OCI-LY1 (cell line): ENCODE measurements around the gene TTC39C.

Experiments
- H2AFZ ChIP-seq: fragments of 200-600 bp; sonication (generic), shearing (Covaris generic); 2 replicates; pipeline ENCODE4 v1.6.0; 2014; ENCODE audit warnings: antibody characterized with exemption, mild to moderate bottlenecking, low read length
- H3F3A ChIP-seq: fragments of 200-600 bp; sonication (generic), shearing (Covaris generic); 2 replicates; pipeline ENCODE4 v1.6.0; 2014; ENCODE audit warnings: mild to moderate bottlenecking, antibody characterized with exemption, low read length, moderate library complexity; ENCODE audit not compliant: insufficient read depth
- H3K27ac ChIP-seq: fragments of 200-600 bp; sonication (generic); 2 replicates; pipeline ENCODE4 v1.5.1; 2014; ENCODE audit warnings: low read length, mixed run types, mild to moderate bottlenecking, low read depth; ENCODE audit not compliant: poor library complexity, severe bottlenecking
- H3K27me3 ChIP-seq: fragments of 200-600 bp; sonication (generic); 2 replicates; pipeline ENCODE4 v1.6.0; 2014; ENCODE audit warnings: antibody characterized with exemption, mild to moderate bottlenecking, low read length, moderate library complexity; ENCODE audit not compliant: insufficient read depth
- H3K36me3 ChIP-seq: fragments of 200-600 bp; sonication (generic); 2 replicates; pipeline ENCODE4 v1.6.1; 2014; ENCODE audit warnings: mild to moderate bottlenecking, antibody characterized with exemption, low read length, moderate library complexity, mixed read lengths; ENCODE audit not compliant: insufficient read depth
- H3K4me1 ChIP-seq: fragments of 200-600 bp; sonication (generic); 2 replicates; pipeline ENCODE4 v1.5.1; 2014; ENCODE audit warnings: mild to moderate bottlenecking, low read length, moderate library complexity; ENCODE audit not compliant: insufficient read depth, severe bottlenecking
- H3K4me2 ChIP-seq: fragments of 200-600 bp; sonication (generic), shearing (Covaris generic); 2 replicates; pipeline ENCODE4 v1.6.1; 2014; ENCODE audit warnings: low read length
- H3K4me3 ChIP-seq: fragments of 200-600 bp; sonication (generic); 2 replicates; pipeline ENCODE4 v1.5.1; 2014; ENCODE audit warnings: low read length, low read depth, mild to moderate bottlenecking, mixed read lengths; ENCODE audit not compliant: poor library complexity, severe bottlenecking
- H3K79me2 ChIP-seq: fragments of 200-600 bp; shearing (Covaris generic); 2 replicates; pipeline ENCODE4 v1.6.1; 2016; ENCODE audit warnings: mixed run types, low read length, mixed read lengths; ENCODE audit not compliant: insufficient read depth
- H3K9ac ChIP-seq: fragments of 200-600 bp; sonication (generic), shearing (Covaris generic); 2 replicates; pipeline ENCODE4 v1.6.1; 2014; ENCODE audit warnings: mild to moderate bottlenecking, low read length, mixed read lengths
- H3K9me2 ChIP-seq: fragments of 200-600 bp; sonication (generic), shearing (Covaris generic); 2 replicates; pipeline ENCODE4 v1.6.1; 2014; ENCODE audit warnings: low read depth, mild to moderate bottlenecking, low read length, mixed read lengths
- H3K9me3 ChIP-seq: fragments of 200-600 bp; shearing (Covaris generic); 2 replicates; pipeline ENCODE4 v1.6.1; 2014; ENCODE audit warnings: low read length, mixed read lengths
- H4K20me1 ChIP-seq: fragments of 200-600 bp; sonication (generic), shearing (Covaris generic); 2 replicates; pipeline ENCODE4 v1.6.0; 2016; ENCODE audit warnings: mild to moderate bottlenecking, low read length; ENCODE audit not compliant: insufficient read depth
- CTCF ChIP-seq: fragments of 200-600 bp; sonication (generic), shearing (Covaris generic); IDR thresholded peaks from 2 replicates; pipeline ENCODE4 v1.5.1; 2017; ENCODE audit warnings: mild to moderate bottlenecking, antibody characterized with exemption, low read length, moderate library complexity, mixed read lengths
- EZH2 ChIP-seq: fragments of 200-600 bp; sonication (generic), shearing (Covaris generic); IDR thresholded peaks from 2 replicates; pipeline ENCODE4 v1.8.0; 2017; ENCODE audit warnings: borderline replicate concordance, mixed run types, mild to moderate bottlenecking, antibody characterized with exemption, low read length, moderate library complexity, mixed read lengths

TTC39C gene

DNA sequence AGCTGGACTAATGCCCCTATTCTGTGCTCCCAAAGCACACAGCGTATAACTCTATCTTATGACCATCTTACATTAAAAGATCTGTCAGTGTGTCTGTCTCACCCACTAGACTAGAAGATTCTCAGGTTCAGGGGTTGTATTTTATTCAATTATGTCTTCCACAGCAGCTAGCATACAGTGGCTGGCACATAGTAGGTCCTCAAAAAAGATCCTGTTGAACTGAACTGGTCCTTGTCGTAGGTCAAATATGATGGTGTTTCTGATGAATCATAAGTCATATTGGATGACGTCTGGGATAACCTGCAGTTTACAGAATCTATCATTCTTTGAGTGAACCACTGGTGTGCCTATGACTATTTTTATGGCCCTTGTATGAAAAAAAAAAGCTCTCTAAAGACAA lies 11.3 kb upstream of the TTC39C start:
- H3F3A ChIP-seq = no peaks in the 10 kb centered on the region
- no peak overlapping the region for H3K4me3 ChIP-seq
- no peaks in the 10 kb centered on the region for H4K20me1 ChIP-seq
- no peak overlapping the region for H3K9ac ChIP-seq
- TF ChIP-seq CTCF (no peak), EZH2 (no peak)
- 0 out of 2 replicates have a peak, but pooled peaks cover 2% of the 10 kb centered on the region for H3K27me3 ChIP-seq
- no peak overlapping the region for H3K4me2 ChIP-seq
- H3K36me3 ChIP-seq = no peaks in the 10 kb centered on the region
- no peak overlapping the region for H3K27ac ChIP-seq
- no peak overlapping the region for H2AFZ ChIP-seq
- H3K9me2 ChIP-seq = no peaks in the 10 kb centered on the region
- H3K9me3 ChIP-seq = no peaks in the 10 kb centered on the region
- no peaks in the 10 kb centered on the region for H3K4me1 ChIP-seq
- no peaks in the 10 kb centered on the region for H3K79me2 ChIP-seq

- TF ChIP-seq CTCF (no peak), EZH2 (no peak)
- H3K4me1 ChIP-seq = no peaks in the 10 kb centered on the region
Measured at GRCh38 chr18:24003903-24004640, 10.5 kb upstream of the TTC39C start.

GRCh38 chr18:24006712-24007313 lies 7.7 kb upstream of the TTC39C start:
- no peaks in the 10 kb centered on the region for H3K27me3 ChIP-seq
- H2AFZ ChIP-seq = no peak overlapping the region
- H3F3A ChIP-seq = no peaks in the 10 kb centered on the region
- H3K4me1 ChIP-seq = peaks cover 17% of the 10 kb centered on the region
- no peaks in the 10 kb centered on the region for H3K36me3 ChIP-seq
- H3K9me2 ChIP-seq = no peaks in the 10 kb centered on the region
- no peak overlapping the region for H3K4me2 ChIP-seq
- no peaks in the 10 kb centered on the region for H4K20me1 ChIP-seq
- no peak overlapping the region for H3K4me3 ChIP-seq
- no peak overlapping the region for H3K9ac ChIP-seq
- no peak overlapping the region for H3K27ac ChIP-seq
- no peak for TF ChIP-seq EZH2
- no peak for TF ChIP-seq CTCF
- H3K79me2 ChIP-seq = no peaks in the 10 kb centered on the region
- no peaks in the 10 kb centered on the region for H3K9me3 ChIP-seq

More at GRCh38 chr18:24003903-24004640, 10.5 kb upstream of the TTC39C start:
- Histone ChIP-seq H2AFZ (no peak overlapping the region), H3K9me2 (no peaks in the 10 kb centered on the region), H3K79me2 (no peaks in the 10 kb centered on the region), H3F3A (no peaks in the 10 kb centered on the region), H3K9me3 (no peaks in the 10 kb centered on the region), H4K20me1 (no peaks in the 10 kb centered on the region), H3K4me2 (no peak overlapping the region), H3K27me3 (0 out of 2 replicates have a peak, but pooled peaks cover 2% of the 10 kb centered on the region), H3K36me3 (no peaks in the 10 kb centered on the region), H3K27ac (no peak overlapping the region), H3K9ac (no peak overlapping the region), H3K4me3 (no peak overlapping the region)
